ENCODE measurements around the gene CBX6.

DNA sequence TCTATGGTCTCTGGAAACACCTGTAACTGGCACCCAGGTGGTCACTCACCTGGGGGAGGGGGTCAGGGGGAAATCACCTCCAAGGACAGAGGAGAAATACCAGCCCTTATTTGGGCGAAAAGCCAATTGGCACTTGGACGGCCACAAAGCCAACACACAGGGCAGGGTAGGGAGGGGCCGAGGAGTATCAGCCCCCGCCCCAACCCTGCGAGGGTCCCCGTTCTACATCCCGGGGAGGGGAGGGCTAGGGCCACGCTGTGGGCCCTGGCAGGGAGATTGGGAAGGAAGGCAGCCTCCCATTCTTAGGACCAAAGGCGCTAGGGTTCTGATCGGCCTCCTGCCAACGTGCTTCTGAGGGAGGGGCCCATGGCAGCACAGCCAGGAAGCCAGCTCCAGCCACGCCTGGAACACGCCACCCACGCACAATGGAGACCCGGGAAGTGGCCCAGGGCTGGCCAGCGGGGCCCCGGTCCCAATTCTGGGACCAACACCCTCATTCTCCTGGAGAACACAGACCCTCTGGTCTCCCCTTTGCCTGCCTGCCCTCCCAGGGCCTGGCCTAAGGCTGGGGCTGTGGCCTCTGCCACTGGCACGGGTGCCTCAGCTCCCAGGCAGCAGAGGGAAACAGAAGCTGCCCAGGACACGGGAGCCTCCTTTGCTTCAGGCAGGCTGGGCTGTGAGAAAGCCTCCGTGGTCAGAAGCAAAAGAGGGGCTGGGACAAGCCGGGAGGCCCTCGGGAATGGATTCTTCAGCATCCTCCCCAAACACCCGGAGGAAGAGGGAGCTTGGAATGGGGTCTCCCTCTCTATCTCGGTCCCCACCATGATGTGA lies 7.4 kb downstream of the CBX6 start:
- TF ChIP-seq, protein P1, sequence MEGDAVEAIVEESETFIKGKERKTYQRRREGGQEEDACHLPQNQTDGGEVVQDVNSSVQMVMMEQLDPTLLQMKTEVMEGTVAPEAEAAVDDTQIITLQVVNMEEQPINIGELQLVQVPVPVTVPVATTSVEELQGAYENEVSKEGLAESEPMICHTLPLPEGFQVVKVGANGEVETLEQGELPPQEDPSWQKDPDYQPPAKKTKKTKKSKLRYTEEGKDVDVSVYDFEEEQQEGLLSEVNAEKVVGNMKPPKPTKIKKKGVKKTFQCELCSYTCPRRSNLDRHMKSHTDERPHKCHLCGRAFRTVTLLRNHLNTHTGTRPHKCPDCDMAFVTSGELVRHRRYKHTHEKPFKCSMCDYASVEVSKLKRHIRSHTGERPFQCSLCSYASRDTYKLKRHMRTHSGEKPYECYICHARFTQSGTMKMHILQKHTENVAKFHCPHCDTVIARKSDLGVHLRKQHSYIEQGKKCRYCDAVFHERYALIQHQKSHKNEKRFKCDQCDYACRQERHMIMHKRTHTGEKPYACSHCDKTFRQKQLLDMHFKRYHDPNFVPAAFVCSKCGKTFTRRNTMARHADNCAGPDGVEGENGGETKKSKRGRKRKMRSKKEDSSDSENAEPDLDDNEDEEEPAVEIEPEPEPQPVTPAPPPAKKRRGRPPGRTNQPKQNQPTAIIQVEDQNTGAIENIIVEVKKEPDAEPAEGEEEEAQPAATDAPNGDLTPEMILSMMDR (conservative IDR thresholded peaks at IDR 0.05; ENCODE audit: low read length): no peak
- no peak for TF ChIP-seq EZH2phosphoT487 (IDR thresholded peaks at IDR 0.05; ENCODE audit: borderline replicate concordance, low read depth, low read length)

Measured in OCI-LY7 (cell line).